ENCODE results near the gene LSM3. TPM values are rescaled to one million over a fixed set of nuclear protein-coding genes. Genes with fewer than 3 reads are reported as not detected.

LSM3 gene
- total RNA-seq, 5 donors from 2014 or later (not counting 1 experiment from before 2014, with no cell fraction given), result 6.7 to 8.4 (median 7.3) TPM

GRCh38 chr3:14238930-14239329 lies 60.3 kb downstream of the LSM3 start:
- no peak overlapping the region for H3K4me3 ChIP-seq (ENCODE audit: control insufficient read depth in 1 of 2, extremely low read depth in 1 of 2, low read length in 1 of 2)
- Mint-ChIP-seq H3K27me3 (peaks cover 8 to 20% of the 10 kb centered on the region in 2 donors), H3K27ac (no peak overlapping the region), H3K4me1 (no peaks in the 10 kb centered on the region), H3K9me3 (peaks cover 0 to 4% (median 0%) of the 10 kb centered on the region in 3 donors), H3K36me3 (no peaks in the 10 kb centered on the region), H3K4me3 (no peak overlapping the region)
- H3K36me3 ChIP-seq (ENCODE audit: control insufficient read depth in 2 of 2, extremely low read depth in 1 of 2, insufficient read depth in 1 of 2, low read length in 1 of 2), result no peaks in the 10 kb centered on the region
- H3K9me3 ChIP-seq, result no peaks in the 10 kb centered on the region
- H3K4me1 ChIP-seq (ENCODE audit: control insufficient read depth in 1 of 2, extremely low read depth in 1 of 2, insufficient read depth in 2 of 2, low read length in 2 of 2), result no peaks in the 10 kb centered on the region
- ChIA-PET POLR2A (no interaction called here), CTCF (interaction anchor here in 1 of 2 donors (0.6 kb wide), 1 partner anchor 11 kb away, joined by 3 read pairs; no protein-coding TSS in a partner anchor)
- ATAC-seq (replicated peaks in 1 of 4) (no peak), DNase-seq (no peak)
- H3K27me3 ChIP-seq (replicated peaks in 1 of 2; ENCODE audit: control insufficient read depth in 2 of 2, extremely low read depth in 1 of 2, insufficient read depth in 2 of 2, low read length in 1 of 2), result peaks cover 0 to 16% of the 10 kb centered on the region in 2 experiments
- H3K27ac ChIP-seq (ENCODE audit: low read length), result no peak overlapping the region

GRCh38 chr3:14239940-14240339 lies 61.3 kb downstream of the LSM3 start:
- Mint-ChIP-seq H3K27ac (no peak overlapping the region), H3K9me3 (no peaks in the 10 kb centered on the region), H3K4me3 (no peak overlapping the region), H3K27me3 (peaks cover 3 to 17% of the 10 kb centered on the region in 2 donors), H3K4me1 (no peaks in the 10 kb centered on the region), H3K36me3 (no peaks in the 10 kb centered on the region)
- Histone ChIP-seq H3K27ac (ENCODE audit: low read length) (no peak overlapping the region), H3K4me1 (ENCODE audit: control insufficient read depth in 1 of 2, extremely low read depth in 1 of 2, insufficient read depth in 2 of 2, low read length in 2 of 2) (no peaks in the 10 kb centered on the region), H3K27me3 (replicated peaks in 1 of 2; ENCODE audit: control insufficient read depth in 2 of 2, extremely low read depth in 1 of 2, insufficient read depth in 2 of 2, low read length in 1 of 2) (peaks cover 0 to 19% of the 10 kb centered on the region in 2 experiments), H3K36me3 (ENCODE audit: control insufficient read depth in 2 of 2, extremely low read depth in 1 of 2, insufficient read depth in 1 of 2, low read length in 1 of 2) (no peaks in the 10 kb centered on the region), H3K9me3 (no peaks in the 10 kb centered on the region), H3K4me3 (ENCODE audit: control insufficient read depth in 1 of 2, extremely low read depth in 1 of 2, low read length in 1 of 2) (no peak overlapping the region)
- POLR2A ChIA-PET, result no interaction called here
- no peak for ATAC-seq (replicated peaks in 1 of 4)
- no peak for DNase-seq
- CTCF ChIA-PET, result interaction anchor here (0.6 to 0.7 kb wide), 2 partner anchors 219 to 271 kb away, joined by 3 to 6 read pairs; no protein-coding TSS in a partner anchor

- peaks cover 0 to 17% of the 10 kb centered on the region in 2 experiments for H3K27me3 ChIP-seq (replicated peaks in 1 of 2; ENCODE audit: control insufficient read depth in 2 of 2, extremely low read depth in 1 of 2, insufficient read depth in 2 of 2, low read length in 1 of 2)
- H3K9me3 Mint-ChIP-seq, result no peaks in the 10 kb centered on the region
- no peak overlapping the region for H3K27ac Mint-ChIP-seq
- ATAC-seq (replicated peaks in 1 of 4) (no peak), DNase-seq (no peak)
- 62% methylated on average over 3 of the region's 4 CpGs for WGBS (ENCODE audit: insufficient coverage)
- H3K27me3 Mint-ChIP-seq, result peaks cover 0 to 15% of the 10 kb centered on the region in 2 donors
- ChIA-PET CTCF (interaction anchor here (0.6 to 0.7 kb wide), 2 partner anchors 219 to 271 kb away, joined by 3 to 6 read pairs; no protein-coding TSS in a partner anchor), POLR2A (no interaction called here)
- no peaks in the 10 kb centered on the region for H3K36me3 Mint-ChIP-seq
- H3K36me3 ChIP-seq (ENCODE audit: control insufficient read depth in 2 of 2, extremely low read depth in 1 of 2, insufficient read depth in 1 of 2, low read length in 1 of 2), result no peaks in the 10 kb centered on the region
- H3K4me3 Mint-ChIP-seq, result no peak overlapping the region
- H3K27ac ChIP-seq (ENCODE audit: low read length), result no peak overlapping the region
- no peaks in the 10 kb centered on the region for H3K4me1 Mint-ChIP-seq
- H3K4me1 ChIP-seq (ENCODE audit: control insufficient read depth in 1 of 2, extremely low read depth in 1 of 2, insufficient read depth in 2 of 2, low read length in 2 of 2), result no peaks in the 10 kb centered on the region
- no peak overlapping the region for H3K4me3 ChIP-seq (ENCODE audit: control insufficient read depth in 1 of 2, extremely low read depth in 1 of 2, low read length in 1 of 2)
- no peaks in the 10 kb centered on the region for H3K9me3 ChIP-seq
Measured at GRCh38 chr3:14240366-14240765, 61.7 kb downstream of the LSM3 start.

- ATAC-seq (replicated peaks in 1 of 4), result no peak
- Histone ChIP-seq H3K36me3 (ENCODE audit: control insufficient read depth in 2 of 2, extremely low read depth in 1 of 2, insufficient read depth in 1 of 2, low read length in 1 of 2) (no peaks in the 10 kb centered on the region), H3K27ac (ENCODE audit: low read length) (no peak overlapping the region), H3K9me3 (no peaks in the 10 kb centered on the region), H3K4me1 (ENCODE audit: control insufficient read depth in 1 of 2, extremely low read depth in 1 of 2, insufficient read depth in 2 of 2, low read length in 2 of 2) (no peaks in the 10 kb centered on the region), H3K4me3 (ENCODE audit: control insufficient read depth in 1 of 2, extremely low read depth in 1 of 2, low read length in 1 of 2) (no peak overlapping the region), H3K27me3 (replicated peaks in 1 of 2; ENCODE audit: control insufficient read depth in 2 of 2, extremely low read depth in 1 of 2, insufficient read depth in 2 of 2, low read length in 1 of 2) (peaks cover 0 to 11% of the 10 kb centered on the region in 2 experiments)
- Mint-ChIP-seq H3K27ac (no peak overlapping the region), H3K9me3 (no peaks in the 10 kb centered on the region), H3K4me3 (no peak overlapping the region), H3K4me1 (no peaks in the 10 kb centered on the region), H3K27me3 (peaks cover 0 to 11% of the 10 kb centered on the region in 2 donors), H3K36me3 (no peaks in the 10 kb centered on the region)
- CTCF ChIA-PET, result interaction anchor here in 1 of 2 donors (0.6 kb wide), 1 partner anchor 1974 kb away, joined by 4 read pairs; no protein-coding TSS in a partner anchor
- no peak for DNase-seq
- POLR2A ChIA-PET, result no interaction called here
- 79% methylated on average over 3 of the region's 3 CpGs for WGBS (ENCODE audit: insufficient coverage)
Measured at GRCh38 chr3:14241716-14242115, 63.1 kb downstream of the LSM3 start.

- ChIA-PET CTCF (interaction anchor here (0.6 kb wide), 2 partner anchors 346 to 1973 kb away, joined by 4 read pairs; no protein-coding TSS in a partner anchor), POLR2A (no interaction called here)
- H3K9me3 Mint-ChIP-seq, result no peaks in the 10 kb centered on the region
- no peak overlapping the region for H3K27ac Mint-ChIP-seq
- Histone ChIP-seq H3K9me3 (no peaks in the 10 kb centered on the region), H3K27me3 (replicated peaks in 1 of 2; ENCODE audit: control insufficient read depth in 2 of 2, extremely low read depth in 1 of 2, insufficient read depth in 2 of 2, low read length in 1 of 2) (peaks cover 0 to 11% of the 10 kb centered on the region in 2 experiments), H3K36me3 (ENCODE audit: control insufficient read depth in 2 of 2, extremely low read depth in 1 of 2, insufficient read depth in 1 of 2, low read length in 1 of 2) (no peaks in the 10 kb centered on the region), H3K4me1 (ENCODE audit: control insufficient read depth in 1 of 2, extremely low read depth in 1 of 2, insufficient read depth in 2 of 2, low read length in 2 of 2) (no peaks in the 10 kb centered on the region), H3K4me3 (ENCODE audit: control insufficient read depth in 1 of 2, extremely low read depth in 1 of 2, low read length in 1 of 2) (no peak overlapping the region), H3K27ac (ENCODE audit: low read length) (no peak overlapping the region)
- 78% methylated on average over 5 of the region's 12 CpGs for WGBS (ENCODE audit: insufficient coverage)
- H3K36me3 Mint-ChIP-seq, result no peaks in the 10 kb centered on the region
- H3K4me1 Mint-ChIP-seq, result no peaks in the 10 kb centered on the region
- no peak for DNase-seq
- no peak overlapping the region for H3K4me3 Mint-ChIP-seq
- no peak for ATAC-seq (replicated peaks in 1 of 4)
- H3K27me3 Mint-ChIP-seq, result peaks cover 0 to 11% of the 10 kb centered on the region in 2 donors
Measured at GRCh38 chr3:14242490-14243311, 64.1 kb downstream of the LSM3 start.

- CTCF ChIA-PET, result no interaction called here
- no peak overlapping the region for H3K27ac ChIP-seq (ENCODE audit: low read length)
- ATAC-seq (replicated peaks in 1 of 4) (no peak), DNase-seq (no peak)
- H3K4me3 ChIP-seq (ENCODE audit: control insufficient read depth in 1 of 2, extremely low read depth in 1 of 2, low read length in 1 of 2), result no peak overlapping the region
- no peaks in the 10 kb centered on the region for H3K4me1 ChIP-seq (ENCODE audit: control insufficient read depth in 1 of 2, extremely low read depth in 1 of 2, insufficient read depth in 2 of 2, low read length in 2 of 2)
- Mint-ChIP-seq H3K27me3 (peaks cover 0 to 11% of the 10 kb centered on the region in 2 donors), H3K4me3 (no peak overlapping the region), H3K4me1 (no peaks in the 10 kb centered on the region), H3K9me3 (no peaks in the 10 kb centered on the region), H3K27ac (no peak overlapping the region), H3K36me3 (no peaks in the 10 kb centered on the region)
- WGBS (ENCODE audit: insufficient coverage), result 93% methylated on average over 4 of the region's 5 CpGs
- peaks cover 0 to 11% of the 10 kb centered on the region in 2 experiments for H3K27me3 ChIP-seq (replicated peaks in 1 of 2; ENCODE audit: control insufficient read depth in 2 of 2, extremely low read depth in 1 of 2, insufficient read depth in 2 of 2, low read length in 1 of 2)
- no peaks in the 10 kb centered on the region for H3K36me3 ChIP-seq (ENCODE audit: control insufficient read depth in 2 of 2, extremely low read depth in 1 of 2, insufficient read depth in 1 of 2, low read length in 1 of 2)
- POLR2A ChIA-PET, result no interaction called here
- H3K9me3 ChIP-seq, result no peaks in the 10 kb centered on the region
Measured at GRCh38 chr3:14243782-14244181, 65.2 kb downstream of the LSM3 start.
